ENCODE measurements around the gene TRIM8. TPM values are rescaled to one million over a fixed set of nuclear protein-coding genes. Genes with fewer than 3 reads are reported as not detected.
A peak's percentile ranks its signal among the peaks of the same experiment; 100 is the strongest.

The TRIM8 gene
- total RNA-seq, 1 experiment from 2014 or later = 91.6 TPM

GRCh38 chr10:102633848-102634247, 10.4 kb upstream of the TRIM8 start (continued):
- TF ChIP-seq CTCF (IDR thresholded peaks at IDR 0.05 in 2 of 3, conservative IDR thresholded peaks at IDR 0.05 in 1 of 3; ENCODE audit: borderline replicate concordance in 1 of 3, insufficient read depth in 1 of 3, low read depth in 2 of 3, low read length in 2 of 3) = no peak
- no peak for TF ChIP-seq CEBPB (IDR thresholded peaks at IDR 0.05; ENCODE audit: low read depth)
- no peak for TF ChIP-seq EGR1 (IDR thresholded peaks at IDR 0.05; ENCODE audit: low read depth)

GRCh38 chr10:102634686-102635085, 9.6 kb upstream of the TRIM8 start:
- H3K27ac ChIP-seq (ENCODE audit: low read depth, low read length) = no peak overlapping the region

More at GRCh38 chr10:102634686-102635085, 9.6 kb upstream of the TRIM8 start:
- Histone ChIP-seq H3K9me3 (ENCODE audit: control insufficient read depth in 1 of 2, insufficient read depth in 1 of 2, low read depth in 1 of 2, low read length in 2 of 2) (no peaks in the 10 kb centered on the region), H3K9me2 (ENCODE audit: insufficient read depth) (no peaks in the 10 kb centered on the region), H3K4me3 (replicated peaks in 1 of 2; ENCODE audit: low read depth in 1 of 2, low read length in 2 of 2) (peak overlapping the region in 1 of 2 experiments; percentile 1; a peak in 1 of 4 replicates), H3K9ac (ENCODE audit: low read length) (peak overlapping the region; percentile 42), H4K20me1 (ENCODE audit: insufficient read depth) (no peaks in the 10 kb centered on the region), H3K79me2 (ENCODE audit: insufficient read depth, low read length) (no peaks in the 10 kb centered on the region), H3K4me1 (ENCODE audit: control insufficient read depth in 1 of 2, insufficient read depth in 2 of 2, low read length in 2 of 2) (peaks cover 39 to 66% of the 10 kb centered on the region in 2 experiments), H3K36me3 (ENCODE audit: control insufficient read depth in 1 of 2, insufficient read depth in 2 of 2, low read length in 2 of 2) (no peaks in the 10 kb centered on the region), H3K4me2 (ENCODE audit: low read length) (peak overlapping the region; percentile 61), H3K27me3 (ENCODE audit: insufficient read depth, low read length) (no peaks in the 10 kb centered on the region), H2AFZ (ENCODE audit: low read depth, low read length, poor library complexity, severe bottlenecking) (no peak overlapping the region)
- TF ChIP-seq ELF1 (IDR thresholded peaks at IDR 0.05; ENCODE audit: borderline replicate concordance, low read depth) (no peak), SRF (IDR thresholded peaks at IDR 0.05; ENCODE audit: low read depth) (no peak), CBX3 (IDR thresholded peaks at IDR 0.05; ENCODE audit: low read depth) (no peak), ZNF274 (IDR thresholded peaks at IDR 0.05; ENCODE audit: low read depth, low read length) (no peak), SIN3A (IDR thresholded peaks at IDR 0.05; ENCODE audit: low read depth) (no peak), POLR2AphosphoS5 (IDR thresholded peaks at IDR 0.05; ENCODE audit: low read depth, low read length) (no peak), YY1 (IDR thresholded peaks at IDR 0.05; ENCODE audit: extremely low read depth, insufficient replicate concordance, low read depth, low read length) (peak; percentile 47), MAX (IDR thresholded peaks at IDR 0.05) (no peak)
- intact Hi-C loops (cut with micrococcal nuclease) = no loop called here
- peak; percentile 52 for ATAC-seq
- BruUV-seq (replicated peaks) = no TSS peak
- ChIA-PET CTCF (no interaction called here), RAD21 (ENCODE audit: low non-redundant PET in 1 of 2, low total read pairs in 2 of 2, uncharacterized antibody in 2 of 2, unreplicated experiment in 2 of 2) (interaction anchor here in 1 of 2 experiments (0.6 kb wide), 1 partner anchor 16 kb away, joined by 5 read pairs; no protein-coding TSS in a partner anchor), POLR2A (no interaction called here)
- DNase-seq (ENCODE audit: low read depth, low spot score) = no peak
